ENCODE data around the gene MYOM3.

GRCh38 chr1:24060482-24060881, 51.5 kb downstream of the MYOM3 start:
- TF ChIP-seq, protein P1, sequence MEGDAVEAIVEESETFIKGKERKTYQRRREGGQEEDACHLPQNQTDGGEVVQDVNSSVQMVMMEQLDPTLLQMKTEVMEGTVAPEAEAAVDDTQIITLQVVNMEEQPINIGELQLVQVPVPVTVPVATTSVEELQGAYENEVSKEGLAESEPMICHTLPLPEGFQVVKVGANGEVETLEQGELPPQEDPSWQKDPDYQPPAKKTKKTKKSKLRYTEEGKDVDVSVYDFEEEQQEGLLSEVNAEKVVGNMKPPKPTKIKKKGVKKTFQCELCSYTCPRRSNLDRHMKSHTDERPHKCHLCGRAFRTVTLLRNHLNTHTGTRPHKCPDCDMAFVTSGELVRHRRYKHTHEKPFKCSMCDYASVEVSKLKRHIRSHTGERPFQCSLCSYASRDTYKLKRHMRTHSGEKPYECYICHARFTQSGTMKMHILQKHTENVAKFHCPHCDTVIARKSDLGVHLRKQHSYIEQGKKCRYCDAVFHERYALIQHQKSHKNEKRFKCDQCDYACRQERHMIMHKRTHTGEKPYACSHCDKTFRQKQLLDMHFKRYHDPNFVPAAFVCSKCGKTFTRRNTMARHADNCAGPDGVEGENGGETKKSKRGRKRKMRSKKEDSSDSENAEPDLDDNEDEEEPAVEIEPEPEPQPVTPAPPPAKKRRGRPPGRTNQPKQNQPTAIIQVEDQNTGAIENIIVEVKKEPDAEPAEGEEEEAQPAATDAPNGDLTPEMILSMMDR (IDR thresholded peaks at IDR 0.05), result no peak
- TF ChIP-seq POLR2A (IDR thresholded peaks at IDR 0.05), result no peak

Measured in vagina (tissue), 2 donors.